Measurements from ENCODE around the gene DENND1A. TPM values are rescaled to one million over a fixed set of nuclear protein-coding genes. Genes with fewer than 3 reads are reported as not detected.

Gene DENND1A
- total and polyA plus RNA-seq, 2 of the 13 experiments (the other 11 are each of a cell fraction or from before 2014, with no cell fraction given) = 14.8 to 30.1 TPM

DNA sequence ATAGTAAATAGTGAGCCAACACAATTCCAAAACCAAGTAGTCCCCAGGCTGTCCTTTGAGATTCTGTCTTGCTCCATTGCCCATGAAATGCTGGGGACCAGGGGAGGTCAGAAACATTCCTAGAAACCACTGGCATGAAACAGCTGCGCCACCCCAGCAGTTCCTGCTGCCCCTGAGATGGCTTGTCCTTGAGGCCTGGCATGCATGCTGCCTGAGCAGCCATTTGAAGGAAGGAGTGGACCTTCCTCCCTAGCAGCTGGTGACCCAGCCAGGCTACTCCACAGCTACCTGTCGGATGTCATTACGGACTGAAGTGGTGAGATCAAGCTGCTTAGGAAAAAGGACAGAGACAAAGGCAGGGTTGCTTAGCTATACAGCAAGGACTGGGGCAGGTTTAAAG is 260.6 kb downstream of the DENND1A start (continued):
- TF ChIP-seq TBX2 (CRISPR knock-in tag; IDR thresholded peaks at IDR 0.05; ENCODE audit: borderline replicate concordance) (no peak), ZNF292 (CRISPR knock-in tag; IDR thresholded peaks at IDR 0.05; ENCODE audit: borderline replicate concordance, low read depth) (no peak)

DNA sequence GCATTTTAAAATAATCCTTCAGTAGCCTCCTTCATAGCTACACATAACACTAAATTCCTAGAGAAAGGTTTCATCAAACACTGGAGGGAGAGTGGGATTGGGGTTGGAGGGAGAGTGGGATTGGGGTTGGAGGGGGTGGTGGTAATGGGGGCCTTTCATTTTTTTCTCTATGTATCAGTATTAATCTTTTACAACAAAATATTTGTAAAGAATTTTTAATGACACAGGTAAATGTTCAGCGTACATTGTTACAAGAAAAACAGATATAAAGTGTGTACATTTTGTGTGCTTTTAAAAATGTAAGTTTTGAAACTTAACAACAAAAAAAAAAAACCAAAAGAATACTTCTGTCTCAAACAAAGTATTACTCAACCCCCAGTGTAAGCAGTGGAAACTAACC is 266.4 kb downstream of the DENND1A start:
- Histone ChIP-seq H3K4me3 (replicated peaks in 1 of 3; ENCODE audit: insufficient read depth in 1 of 3, low read depth in 2 of 3, low read length in 3 of 3) (no peak overlapping the region), H3K4me1 (ENCODE audit: insufficient read depth, low read length) (no peaks in the 10 kb centered on the region), H3K79me2 (ENCODE audit: insufficient read depth, low read length) (no peaks in the 10 kb centered on the region), H3K27ac (ENCODE audit: extremely low read length, insufficient read depth, low read length) (no peak overlapping the region), H3K4me2 (ENCODE audit: low read depth, low read length) (no peak overlapping the region), H3K27me3 (ENCODE audit: control insufficient read depth in 1 of 2, insufficient read depth in 2 of 2, low read length in 2 of 2) (no peaks in the 10 kb centered on the region), H4K20me1 (ENCODE audit: insufficient read depth, low read length) (no peaks in the 10 kb centered on the region), H3K9me3 (ENCODE audit: low read length) (peaks cover 11% of the 10 kb centered on the region), H3K36me3 (replicated peaks in 1 of 2; ENCODE audit: control insufficient read depth in 1 of 2, insufficient read depth in 2 of 2, low read length in 2 of 2) (peaks cover 4 to 39% of the 10 kb centered on the region in 2 experiments), H2AFZ (ENCODE audit: low read length) (no peak overlapping the region), H3K9ac (ENCODE audit: insufficient read depth, low read depth, low read length) (no peak overlapping the region)
- FAIRE-seq (no peak), ATAC-seq (no peak), DNase-seq (ENCODE audit: low spot score) (no peak)
- BruUV-seq (replicated peaks) = no TSS peak
- ChIA-PET CTCF (ENCODE audit: low intra/inter-chr PET ratio, low total read pairs) (no interaction called here), POLR2A (no interaction called here)
- in situ Hi-C loops (cut with HindIII; ENCODE audit: extremely low pct_ligation_motif_present, low pct_unique_long_range_greater_than_20kb) = no loop called here
- TF ChIP-seq, protein P1, sequence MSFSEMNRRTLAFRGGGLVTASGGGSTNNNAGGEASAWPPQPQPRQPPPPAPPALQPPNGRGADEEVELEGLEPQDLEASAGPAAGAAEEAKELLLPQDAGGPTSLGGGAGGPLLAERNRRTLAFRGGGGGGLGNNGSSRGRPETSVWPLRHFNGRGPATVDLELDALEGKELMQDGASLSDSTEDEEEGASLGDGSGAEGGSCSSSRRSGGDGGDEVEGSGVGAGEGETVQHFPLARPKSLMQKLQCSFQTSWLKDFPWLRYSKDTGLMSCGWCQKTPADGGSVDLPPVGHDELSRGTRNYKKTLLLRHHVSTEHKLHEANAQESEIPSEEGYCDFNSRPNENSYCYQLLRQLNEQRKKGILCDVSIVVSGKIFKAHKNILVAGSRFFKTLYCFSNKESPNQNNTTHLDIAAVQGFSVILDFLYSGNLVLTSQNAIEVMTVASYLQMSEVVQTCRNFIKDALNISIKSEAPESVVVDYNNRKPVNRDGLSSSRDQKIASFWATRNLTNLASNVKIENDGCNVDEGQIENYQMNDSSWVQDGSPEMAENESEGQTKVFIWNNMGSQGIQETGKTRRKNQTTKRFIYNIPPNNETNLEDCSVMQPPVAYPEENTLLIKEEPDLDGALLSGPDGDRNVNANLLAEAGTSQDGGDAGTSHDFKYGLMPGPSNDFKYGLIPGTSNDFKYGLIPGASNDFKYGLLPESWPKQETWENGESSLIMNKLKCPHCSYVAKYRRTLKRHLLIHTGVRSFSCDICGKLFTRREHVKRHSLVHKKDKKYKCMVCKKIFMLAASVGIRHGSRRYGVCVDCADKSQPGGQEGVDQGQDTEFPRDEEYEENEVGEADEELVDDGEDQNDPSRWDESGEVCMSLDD (CRISPR knock-in tag; IDR thresholded peaks at IDR 0.05; ENCODE audit: borderline replicate concordance) = no peak
- peak; percentile 93 for TF ChIP-seq HNRNPK (IDR thresholded peaks at IDR 0.05; ENCODE audit: low read depth, low read length, poor library complexity, severe bottlenecking)
- WGBS (ENCODE audit: low lambda C conversion rate) = 100% methylated on average over 1 of the region's 1 CpG
- intact Hi-C loops (cut with micrococcal nuclease; ENCODE audit: unreplicated experiment) = no loop called here
